ENCODE measurements around the gene TRMT44. TPM values are rescaled to one million over a fixed set of nuclear protein-coding genes. Genes with fewer than 3 reads are reported as not detected.
"Not testable (repeated sequence)": the region's sequence is repeated elsewhere in the genome, so short reads cannot be mapped to it uniquely, and the experiment has no call there.

The TRMT44 gene
- total RNA-seq, 1 experiment from 2014 or later, result 6.9 TPM

GRCh38 chr4:8474856-8475255, 34.3 kb downstream of the TRMT44 start:
- in situ Hi-C loops (cut with HindIII; ENCODE audit: low pct_unique_long_range_greater_than_20kb, low sequenced_read_pairs), result no loop called here
- DNase-seq (ENCODE audit: low read depth, low spot score), result no peak

GRCh38 chr4:8475751-8476575, 35.4 kb downstream of the TRMT44 start:
- no peak for DNase-seq (ENCODE audit: low read depth, low spot score)
- in situ Hi-C loops (cut with HindIII; ENCODE audit: low pct_unique_long_range_greater_than_20kb, low sequenced_read_pairs), result no loop called here

- DNase-seq (ENCODE audit: low read depth, low spot score), result peak; percentile 4
These were observed 36.6 kb downstream of the TRMT44 start for GRCh38 chr4:8477095-8477635.

GRCh38 chr4:8477676-8478075, 37.1 kb downstream of the TRMT44 start:
- no peak for DNase-seq (ENCODE audit: low read depth, low spot score)
- in situ Hi-C loops (cut with HindIII; ENCODE audit: low pct_unique_long_range_greater_than_20kb, low sequenced_read_pairs), result no loop called here

More at GRCh38 chr4:8477095-8477635, 36.6 kb downstream of the TRMT44 start:
- in situ Hi-C loops (cut with HindIII; ENCODE audit: low pct_unique_long_range_greater_than_20kb, low sequenced_read_pairs), result no loop called here

GRCh38 chr4:8478371-8478770, 37.8 kb downstream of the TRMT44 start:
- in situ Hi-C loops (cut with HindIII; ENCODE audit: low pct_unique_long_range_greater_than_20kb, low sequenced_read_pairs), result no loop called here
- no peak for DNase-seq (ENCODE audit: low read depth, low spot score)

- in situ Hi-C loops (cut with HindIII; ENCODE audit: low pct_unique_long_range_greater_than_20kb, low sequenced_read_pairs), result no loop called here
- DNase-seq (ENCODE audit: low read depth, low spot score), result no peak
These were observed 38.5 kb downstream of the TRMT44 start for GRCh38 chr4:8478801-8479744.

GRCh38 chr4:8480221-8480620, 39.6 kb downstream of the TRMT44 start:
- no peak for DNase-seq (ENCODE audit: low read depth, low spot score)
- in situ Hi-C loops (cut with HindIII; ENCODE audit: low pct_unique_long_range_greater_than_20kb, low sequenced_read_pairs), result no loop called here

GRCh38 chr4:8486643-8487042, 46.1 kb downstream of the TRMT44 start:
- in situ Hi-C loops (cut with HindIII; ENCODE audit: low pct_unique_long_range_greater_than_20kb, low sequenced_read_pairs); DNase-seq (ENCODE audit: low read depth, low spot score): not testable (repeated sequence)

GRCh38 chr4:8488791-8489369, 48.3 kb downstream of the TRMT44 start:
- in situ Hi-C loops (cut with HindIII; ENCODE audit: low pct_unique_long_range_greater_than_20kb, low sequenced_read_pairs), result no loop called here
- DNase-seq (ENCODE audit: low read depth, low spot score), result no peak

- DNase-seq (ENCODE audit: low read depth, low spot score); in situ Hi-C loops (cut with HindIII; ENCODE audit: low pct_unique_long_range_greater_than_20kb, low sequenced_read_pairs): not testable (repeated sequence)
These were observed 50.9 kb downstream of the TRMT44 start for GRCh38 chr4:8491478-8491877.

- DNase-seq (ENCODE audit: low read depth, low spot score), result no peak
- in situ Hi-C loops (cut with HindIII; ENCODE audit: low pct_unique_long_range_greater_than_20kb, low sequenced_read_pairs), result no loop called here
These were observed 51.6 kb downstream of the TRMT44 start for GRCh38 chr4:8492174-8492573.

- DNase-seq (ENCODE audit: low read depth, low spot score), result no peak
- in situ Hi-C loops (cut with HindIII; ENCODE audit: low pct_unique_long_range_greater_than_20kb, low sequenced_read_pairs), result no loop called here
These were observed 52.9 kb downstream of the TRMT44 start for GRCh38 chr4:8493484-8493883.

GRCh38 chr4:8494218-8494617, 53.6 kb downstream of the TRMT44 start:
- DNase-seq (ENCODE audit: low read depth, low spot score), result no peak
- in situ Hi-C loops (cut with HindIII; ENCODE audit: low pct_unique_long_range_greater_than_20kb, low sequenced_read_pairs), result no loop called here

- in situ Hi-C loops (cut with HindIII; ENCODE audit: low pct_unique_long_range_greater_than_20kb, low sequenced_read_pairs), result no loop called here
- no peak for DNase-seq (ENCODE audit: low read depth, low spot score)
These were observed 54.5 kb downstream of the TRMT44 start for GRCh38 chr4:8494983-8495548.

GRCh38 chr4:8495803-8496202, 55.2 kb downstream of the TRMT44 start:
- peak; percentile 12 for DNase-seq (ENCODE audit: low read depth, low spot score)
- in situ Hi-C loops (cut with HindIII; ENCODE audit: low pct_unique_long_range_greater_than_20kb, low sequenced_read_pairs), result no loop called here

GRCh38 chr4:8497762-8498161, 57.2 kb downstream of the TRMT44 start:
- no peak for DNase-seq (ENCODE audit: low read depth, low spot score)
- in situ Hi-C loops (cut with HindIII; ENCODE audit: low pct_unique_long_range_greater_than_20kb, low sequenced_read_pairs), result no loop called here

- in situ Hi-C loops (cut with HindIII; ENCODE audit: low pct_unique_long_range_greater_than_20kb, low sequenced_read_pairs), result no loop called here
- no peak for DNase-seq (ENCODE audit: low read depth, low spot score)
These were observed 60.4 kb downstream of the TRMT44 start for GRCh38 chr4:8500966-8501365.

GRCh38 chr4:8501781-8502180, 61.2 kb downstream of the TRMT44 start:
- in situ Hi-C loops (cut with HindIII; ENCODE audit: low pct_unique_long_range_greater_than_20kb, low sequenced_read_pairs), result no loop called here
- no peak for DNase-seq (ENCODE audit: low read depth, low spot score)

All from SK-MEL-5 (cell line).